ENCODE results near the gene SDF2L1. TPM values are rescaled to one million over a fixed set of nuclear protein-coding genes. Genes with fewer than 3 reads are reported as not detected.
A peak's percentile ranks its signal among the peaks of the same experiment; 100 is the strongest.

The SDF2L1 gene
- total RNA-seq, 4 donors from 2014 or later, result 60.2 to 444 (median 210) TPM

GRCh38 chr22:21660904-21661303, 18.8 kb downstream of the SDF2L1 start:
- no peak for DNase-seq
- intact Hi-C loops (cut with DNase I), result no loop called here
- no peak overlapping the region for H3K27ac ChIP-seq
- WGBS, 2 donors, result 83 to 85% methylated on average over 4 to 7 of the region's 7 CpGs
- peaks cover 9 to 13% of the 10 kb centered on the region in 2 donors for H3K4me1 ChIP-seq
- no peak overlapping the region for H3K4me3 ChIP-seq (replicated peaks in 1 of 3)
- H3K27me3 ChIP-seq, result no peaks in the 10 kb centered on the region
- no peaks in the 10 kb centered on the region for H3K9me3 ChIP-seq
- TF ChIP-seq POLR2A (IDR thresholded peaks at IDR 0.05) (no peak), CTCF (IDR thresholded peaks at IDR 0.05) (no peak)
- H3K36me3 ChIP-seq, result no peaks in the 10 kb centered on the region

GRCh38 chr22:21661991-21662390, 19.9 kb downstream of the SDF2L1 start:
- Histone ChIP-seq H3K9me3 (no peaks in the 10 kb centered on the region), H3K4me3 (replicated peaks in 1 of 3) (no peak overlapping the region), H3K4me1 (peaks cover 11 to 15% of the 10 kb centered on the region in 2 donors), H3K27ac (no peak overlapping the region), H3K27me3 (no peaks in the 10 kb centered on the region), H3K36me3 (no peaks in the 10 kb centered on the region)
- no peak for DNase-seq
- no peak for TF ChIP-seq CTCF (IDR thresholded peaks at IDR 0.05)
- no peak for TF ChIP-seq POLR2A (IDR thresholded peaks at IDR 0.05)
- WGBS, 2 donors, result 95 to 98% methylated on average over 5 of the region's 5 CpGs
- intact Hi-C loops (cut with DNase I), result no loop called here

GRCh38 chr22:21663738-21664137, 21.6 kb downstream of the SDF2L1 start:
- no peak overlapping the region for H3K27ac ChIP-seq
- H3K9me3 ChIP-seq, result no peaks in the 10 kb centered on the region
- WGBS, 2 donors, result 89 to 94% methylated on average over 1 to 2 of the region's 2 CpGs
- DNase-seq, result no peak
- no peaks in the 10 kb centered on the region for H3K36me3 ChIP-seq
- intact Hi-C loops (cut with DNase I), result no loop called here
- H3K27me3 ChIP-seq, result no peaks in the 10 kb centered on the region
- H3K4me3 ChIP-seq (replicated peaks in 1 of 3), result no peak overlapping the region
- H3K4me1 ChIP-seq, result peaks cover 8 to 10% of the 10 kb centered on the region in 2 donors
- TF ChIP-seq POLR2A (IDR thresholded peaks at IDR 0.05), result no peak
- TF ChIP-seq CTCF (IDR thresholded peaks at IDR 0.05), result no peak

DNA sequence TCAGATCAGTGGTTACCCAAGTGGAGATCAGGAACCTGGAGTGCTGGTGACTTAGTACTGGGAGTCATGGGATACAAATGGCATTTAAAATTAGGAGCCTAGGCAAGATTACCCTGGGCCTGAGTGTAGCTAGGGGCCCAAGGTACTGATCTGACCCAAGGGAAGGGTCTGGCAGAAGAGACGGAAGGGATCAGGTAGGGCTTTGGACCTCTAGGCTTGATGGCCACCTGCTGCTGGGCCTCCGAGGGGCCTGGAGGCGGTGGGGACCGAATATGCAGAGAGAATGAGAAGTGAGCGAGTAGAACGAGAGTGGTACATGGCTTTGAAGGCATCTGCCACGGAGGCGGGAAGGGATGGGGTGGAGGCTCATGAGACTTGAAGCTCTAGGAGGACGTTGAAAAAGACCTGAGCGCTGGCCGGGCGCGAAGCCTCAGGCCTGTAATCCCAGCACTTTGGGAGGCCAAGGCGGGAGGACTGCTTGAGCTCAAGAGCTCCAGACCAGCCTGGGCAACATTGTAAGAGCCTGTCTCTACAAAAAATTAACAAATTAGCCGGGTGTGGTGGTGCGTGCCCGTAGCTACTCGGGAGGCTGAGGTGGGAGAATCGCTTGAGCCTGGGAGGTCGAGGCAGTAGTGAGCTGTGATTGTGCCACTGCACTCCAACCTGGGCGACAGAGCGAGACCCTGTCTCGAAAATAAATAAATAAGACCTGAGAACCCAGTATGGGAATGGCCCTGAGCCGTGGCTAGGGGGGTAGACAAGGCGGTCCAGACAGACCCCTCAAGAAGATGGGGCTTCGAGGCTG, 23.1 kb downstream of the SDF2L1 start:
- no peaks in the 10 kb centered on the region for H3K9me3 ChIP-seq
- no peaks in the 10 kb centered on the region for H3K27me3 ChIP-seq
- H3K36me3 ChIP-seq, result no peaks in the 10 kb centered on the region
- 69 to 73% methylated on average over 26 of the region's 26 CpGs for WGBS, 2 donors
- H3K4me3 ChIP-seq (replicated peaks in 1 of 3), result peak overlapping the region in 2 of 3 donors; percentile 57 to 67
- H3K27ac ChIP-seq, result peak overlapping the region; percentile 81 to 90 (median 85)
- DNase-seq, result no peak
- intact Hi-C loops (cut with DNase I), result no loop called here
- TF ChIP-seq POLR2A (IDR thresholded peaks at IDR 0.05) (no peak), CTCF (IDR thresholded peaks at IDR 0.05) (no peak)
- peaks cover 16 to 18% of the 10 kb centered on the region in 2 donors for H3K4me1 ChIP-seq

- H3K4me1 ChIP-seq, result peaks cover 16 to 18% of the 10 kb centered on the region in 2 donors
Measured at GRCh38 chr22:21666786-21667185, 24.7 kb downstream of the SDF2L1 start.

More at GRCh38 chr22:21666786-21667185, 24.7 kb downstream of the SDF2L1 start:
- Histone ChIP-seq H3K27me3 (no peaks in the 10 kb centered on the region), H3K36me3 (peaks cover 12 to 14% of the 10 kb centered on the region in 2 donors), H3K27ac (peak overlapping the region; percentile 81 to 90 (median 85)), H3K9me3 (no peaks in the 10 kb centered on the region), H3K4me3 (replicated peaks in 1 of 3) (peak overlapping the region in 2 of 3 donors; percentile 57 to 67)
- no peak for TF ChIP-seq POLR2A (IDR thresholded peaks at IDR 0.05)
- no peak for TF ChIP-seq CTCF (IDR thresholded peaks at IDR 0.05)
- no peak for DNase-seq
- intact Hi-C loops (cut with DNase I), result no loop called here
- 39 to 42% methylated on average over 16 of the region's 16 CpGs for WGBS, 2 donors

All from thyroid gland (tissue), 4 donors.